ENCODE data around the gene KLK5.

Gene KLK5

GRCh38 chr19:50925734-50926133 is 27.1 kb downstream of the KLK5 start:
- no peak overlapping the region for H3K4me3 ChIP-seq (ENCODE audit: low read depth, low read length)
- no peak for DNase-seq (ENCODE audit: low read depth)
- no peak for TF ChIP-seq CTCF (conservative IDR thresholded peaks at IDR 0.05; ENCODE audit: low read depth, low read length)

- H3K4me3 ChIP-seq (ENCODE audit: low read depth, low read length) = no peak overlapping the region
- TF ChIP-seq CTCF (conservative IDR thresholded peaks at IDR 0.05; ENCODE audit: low read depth, low read length) = no peak
Observed at GRCh38 chr19:50924586-50924985, 28.3 kb downstream of the KLK5 start.

GRCh38 chr19:50922317-50922853 is 30.5 kb downstream of the KLK5 start:
- peak; percentile 89 for TF ChIP-seq CTCF (conservative IDR thresholded peaks at IDR 0.05; ENCODE audit: low read depth, low read length)
- H3K4me3 ChIP-seq (ENCODE audit: low read depth, low read length) = no peak overlapping the region
- peak; percentile 83 for DNase-seq (ENCODE audit: low read depth)

More at GRCh38 chr19:50924586-50924985, 28.3 kb downstream of the KLK5 start:
- DNase-seq (ENCODE audit: low read depth) = no peak

- H3K4me3 ChIP-seq (ENCODE audit: low read depth, low read length) = no peak overlapping the region
- DNase-seq (ENCODE audit: low read depth) = peak; percentile 3
- TF ChIP-seq CTCF (conservative IDR thresholded peaks at IDR 0.05; ENCODE audit: low read depth, low read length) = no peak
Observed at GRCh38 chr19:50921426-50922316, 31.2 kb downstream of the KLK5 start.

- TF ChIP-seq CTCF (conservative IDR thresholded peaks at IDR 0.05; ENCODE audit: low read depth, low read length) = no peak
- H3K4me3 ChIP-seq (ENCODE audit: low read depth, low read length) = no peak overlapping the region
- DNase-seq (ENCODE audit: low read depth) = no peak
Observed at GRCh38 chr19:50916069-50916468, 36.8 kb downstream of the KLK5 start.

GRCh38 chr19:50912727-50913716 is 39.8 kb downstream of the KLK5 start:
- no peak overlapping the region for H3K4me3 ChIP-seq (ENCODE audit: low read depth, low read length)
- no peak for TF ChIP-seq CTCF (conservative IDR thresholded peaks at IDR 0.05; ENCODE audit: low read depth, low read length)
- DNase-seq (ENCODE audit: low read depth) = peak; percentile 8
